GM21576 (cell line): Measurements from ENCODE around the gene GAS2L2.

Experiments
- ATAC-seq: cut with Tn5 transposase; IDR thresholded peaks from one replicate; pipeline ENCODE4 v1.9.1; 2021; ENCODE audit warnings: mild to moderate bottlenecking, moderate library complexity; ENCODE audit not compliant: unreplicated experiment

Gene GAS2L2

GRCh38 chr17:35748341-35748841, 4.6 kb downstream of the GAS2L2 start:
- ATAC-seq: no peak

GRCh38 chr17:35747540-35748017, 5.5 kb downstream of the GAS2L2 start:
- no peak for ATAC-seq

- no peak for ATAC-seq
Observed at GRCh38 chr17:35745749-35746320, 7.2 kb downstream of the GAS2L2 start.

- ATAC-seq: no peak
Observed at GRCh38 chr17:35745246-35745645, 7.8 kb downstream of the GAS2L2 start.

DNA sequence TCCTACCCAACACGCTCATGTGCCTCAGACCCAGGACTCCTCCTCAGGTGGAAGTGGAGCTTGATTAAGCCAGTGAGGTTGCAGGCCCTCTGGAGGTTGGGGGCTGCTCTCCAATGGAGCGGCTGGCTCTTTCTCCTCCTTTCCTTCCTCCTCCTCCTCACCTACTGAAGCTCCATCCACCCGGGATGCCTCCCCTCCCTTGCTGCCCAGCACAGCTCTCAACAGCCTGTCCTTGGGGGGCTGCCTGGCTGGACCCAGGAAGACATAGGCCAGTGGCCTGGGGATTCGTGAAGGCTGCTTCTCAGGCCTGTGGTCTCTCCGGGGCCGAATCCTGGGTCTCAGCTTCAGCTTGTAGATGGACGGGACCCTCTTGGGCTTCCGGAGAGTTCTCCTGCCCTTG, 8.2 kb downstream of the GAS2L2 start:
- no peak for ATAC-seq

- no peak for ATAC-seq
Observed at GRCh38 chr17:35743626-35744328, 9.3 kb downstream of the GAS2L2 start.

GRCh38 chr17:35742896-35743477, 10.1 kb downstream of the GAS2L2 start:
- no peak for ATAC-seq

DNA sequence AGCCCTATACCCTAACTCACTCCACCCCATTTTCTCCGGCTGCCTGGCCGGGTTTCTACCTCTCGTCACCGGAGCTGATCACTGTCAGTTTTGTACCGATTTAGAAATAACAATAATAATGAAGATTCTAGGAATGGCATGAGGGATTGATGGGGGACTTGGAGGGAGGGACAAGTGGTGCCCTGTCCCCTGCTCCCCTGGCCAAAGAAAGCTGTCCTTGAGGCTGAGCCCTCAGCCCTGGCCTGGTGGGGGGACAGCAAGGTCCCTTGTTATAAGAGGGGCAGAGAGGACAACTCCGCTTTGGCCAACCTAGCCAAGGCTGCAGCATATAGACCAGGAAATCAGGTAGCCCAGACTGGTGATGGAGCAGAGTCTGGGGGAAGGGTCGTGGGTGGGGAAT, 10.5 kb downstream of the GAS2L2 start:
- no peak for ATAC-seq

- no peak for ATAC-seq
Observed at GRCh38 chr17:35740997-35741931, 11.8 kb downstream of the GAS2L2 start.

DNA sequence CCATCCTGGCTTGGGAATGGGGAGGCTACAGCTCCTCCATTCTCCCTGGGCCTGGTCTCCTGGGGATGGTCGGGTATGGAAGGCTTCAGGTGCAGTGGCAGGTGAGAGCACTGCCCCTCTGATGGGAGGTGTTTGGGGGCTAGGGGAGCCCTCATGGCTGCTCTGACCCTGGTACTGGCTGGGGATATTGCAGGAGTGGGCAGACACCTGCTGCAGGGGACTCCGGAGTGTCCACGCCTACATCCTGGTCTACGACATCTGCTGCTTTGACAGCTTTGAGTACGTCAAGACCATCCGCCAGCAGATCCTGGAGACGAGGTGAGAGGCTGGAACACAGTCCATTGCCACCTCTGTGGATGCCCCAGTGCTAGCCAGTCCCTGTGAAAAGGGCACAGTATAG, 12.8 kb downstream of the GAS2L2 start:
- ATAC-seq: no peak

- ATAC-seq: no peak
Observed at GRCh38 chr17:35738519-35739133, 14.4 kb downstream of the GAS2L2 start.

- no peak for ATAC-seq
Observed at GRCh38 chr17:35736236-35736635, 16.8 kb downstream of the GAS2L2 start.

- ATAC-seq: no peak
Observed at GRCh38 chr17:35735036-35735805, 17.8 kb downstream of the GAS2L2 start.

- no peak for ATAC-seq
Observed at GRCh38 chr17:35734396-35734795, 18.6 kb downstream of the GAS2L2 start.

- no peak for ATAC-seq
Observed at GRCh38 chr17:35733366-35733765, 19.7 kb downstream of the GAS2L2 start.

DNA sequence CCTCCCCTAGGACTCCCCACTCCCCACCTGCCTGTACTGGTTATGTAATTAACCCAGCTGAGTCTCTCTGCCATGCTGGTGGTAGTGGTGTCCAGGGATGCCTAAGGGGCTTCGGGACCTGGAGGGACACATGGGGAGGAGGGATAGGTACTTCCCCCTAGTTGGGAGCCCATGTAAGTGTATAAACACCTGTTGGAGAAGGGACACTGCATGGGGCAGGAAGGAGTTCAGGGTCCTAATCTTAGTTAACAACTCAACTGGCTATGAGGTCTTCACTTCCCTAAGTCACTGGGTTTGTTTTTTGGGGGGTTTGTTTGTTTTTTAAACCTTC, 20.3 kb downstream of the GAS2L2 start:
- ATAC-seq: no peak

GRCh38 chr17:35731917-35732805, 20.9 kb downstream of the GAS2L2 start:
- no peak for ATAC-seq

- ATAC-seq: no peak
Observed at GRCh38 chr17:35731239-35731916, 21.7 kb downstream of the GAS2L2 start, which contains the start of gene RASL10B. Gene RASL10B, plus strand, starts transcription at chr17:35731639. Its CDS starts 3,546 bp downstream, at chr17:35735185.
